Upper lobe of left lung (tissue), 6 donors: ENCODE data around the gene EVI5L. TPM values are rescaled to one million over a fixed set of nuclear protein-coding genes. Genes with fewer than 3 reads are reported as not detected.

Experiments
- ATAC-seq, 2 donors: fragments of 200-7000 bp; cut with Tn5 transposase; one replicate each; pipeline ENCODE4 v1.9.1; 2022; ENCODE audit warnings: mild to moderate bottlenecking in 2 of 2, moderate library complexity in 2 of 2; ENCODE audit not compliant: low FRiP score in 2 of 2
- DNase-seq, 2 donors: peaks; one replicate each; pipeline ENCODE4 v3.0.0-alpha.2; 2019 to 2020
- H3K27ac ChIP-seq, 4 donors: fragments of 200-600 bp; sonication (generic); one replicate each; pipeline ENCODE4 v1.5.1; 2016 to 2019
- H3K27me3 ChIP-seq, 4 donors: fragments of 200-600 bp; sonication (generic); one replicate each; pipeline ENCODE4 v1.5.1; 2017 to 2019
- H3K36me3 ChIP-seq, 4 donors: fragments of 200-600 bp; sonication (generic); one replicate each; pipeline ENCODE4 v1.5.1; 2016 to 2019
- H3K4me1 ChIP-seq, 4 donors: fragments of 200-600 bp; sonication (generic); one replicate each; pipeline ENCODE4 v1.5.1; 2018 to 2019
- H3K4me3 ChIP-seq, 4 donors: fragments of 200-600 bp; sonication (generic); one replicate each; pipeline ENCODE4 v1.5.1; 2017 to 2019; ENCODE audit warnings: mild to moderate bottlenecking in 2 of 4, moderate library complexity in 1 of 4
- H3K9me3 ChIP-seq, 4 donors: fragments of 200-600 bp; sonication (generic); one replicate each; pipeline ENCODE4 v1.5.1; 2018 to 2019
- EP300 ChIP-seq, 4 donors: sonication (generic); formaldehyde crosslinking; IDR thresholded peaks; one replicate each; pipeline ENCODE4 v1.5.1; 2017; ENCODE audit warnings: antibody characterized with exemption in 4 of 4, control low read depth in 2 of 4
- POLR2A ChIP-seq, 4 donors: fragments of 450-650 bp; IDR thresholded peaks; one replicate each; pipeline ENCODE4 v1.5.1; 2016 to 2017; ENCODE audit warnings: antibody characterized with exemption in 4 of 4, mild to moderate bottlenecking in 2 of 4
- POLR2AphosphoS5 ChIP-seq, 2 donors: sonication (generic); formaldehyde crosslinking; IDR thresholded peaks; one replicate each; pipeline ENCODE4 v1.5.1; 2017; ENCODE audit warnings: antibody characterized with exemption in 2 of 2
- WGBS, 2 donors: methylation state at CpG; one replicate each; pipeline ENCODE4 v1.1.5; 2017 to 2018; 5-methylcytosine and 5-hydroxymethylcytosine counted together
- total RNA-seq, 6 donors: library from RNA; depleted of rRNA in 4 of 6; stranded (reverse); fragments of >200 nt in 4 of 6; gene quantifications; one replicate each; pipeline versions ENCODE4 v1.1.0 to v1.2.1, GENCODE V29; 2016 to 2021
- TF ChIP-seq, protein P1 (sequence below), 6 experiments: fragments of 450-650 bp in 4 of 6; fragments of 200-600 bp in 2 of 6; sonication (generic) in 2 of 6; IDR thresholded peaks; one replicate each; pipeline ENCODE4 v1.5.1; 2016 to 2019; ENCODE audit warnings: antibody characterized with exemption in 6 of 6
- donor health status: DM: no; HTN: no; CAD: no; lungs with moderate emphysema.
- donor health status: DM: no; HTN: yes; CAD: no; lungs with severe emphysema.

EVI5L gene
- total RNA-seq, 6 donors from 2014 or later, result 12.0 to 24.1 (median 15.6) TPM

DNA sequence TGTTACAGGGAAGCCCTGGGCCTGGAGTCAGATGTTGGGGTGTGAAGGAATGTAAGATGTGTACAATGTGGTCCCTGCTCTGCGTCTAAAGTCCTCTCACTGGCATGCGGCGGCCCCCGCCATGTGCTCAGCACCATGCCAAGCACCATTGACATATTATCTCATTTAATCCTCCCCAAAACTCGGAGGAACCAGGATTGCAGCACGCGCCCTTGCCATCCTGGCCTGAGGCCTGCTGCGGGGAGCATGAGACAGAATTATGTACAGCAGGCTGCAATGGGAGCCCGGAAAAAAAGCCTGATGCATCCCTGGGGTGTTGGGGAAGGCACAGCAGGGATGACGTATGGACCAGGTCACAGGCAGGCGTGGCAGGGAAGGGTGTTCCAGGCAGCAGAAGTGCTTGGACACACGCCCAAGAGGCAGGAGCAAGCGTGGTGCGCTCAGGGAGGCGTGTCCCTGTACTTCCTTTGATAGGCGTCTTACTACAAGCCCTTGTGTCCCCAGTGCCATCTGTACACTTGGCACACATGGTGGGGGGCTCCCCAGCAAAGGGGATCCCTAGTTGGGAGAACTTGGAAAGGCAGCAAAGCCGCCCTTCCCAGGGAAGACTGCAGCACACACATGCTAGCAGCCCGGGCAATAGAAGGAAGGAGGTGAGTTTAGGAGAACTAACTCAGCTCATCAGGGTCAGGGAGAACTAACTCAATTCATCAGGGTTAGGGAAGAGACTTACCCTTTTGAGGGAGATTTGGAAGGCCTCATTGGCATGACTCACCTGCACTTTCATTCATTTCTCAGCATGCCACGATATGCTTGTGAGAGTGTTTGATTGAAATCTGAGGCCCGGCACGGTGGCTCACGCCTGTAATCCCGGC, 3.4 kb downstream of the EVI5L start:
- ATAC-seq (peak; percentile 35 to 50), DNase-seq (peak; percentile 76 to 92)
- Histone ChIP-seq H3K27ac (peak overlapping the region in 2 of 4 donors; percentile 34 to 73), H3K4me3 (no peak overlapping the region), H3K4me1 (peaks cover 24 to 42% (median 33%) of the 10 kb centered on the region in 4 donors), H3K27me3 (no peaks in the 10 kb centered on the region), H3K36me3 (no peaks in the 10 kb centered on the region), H3K9me3 (no peaks in the 10 kb centered on the region)
- TF ChIP-seq, protein P1, sequence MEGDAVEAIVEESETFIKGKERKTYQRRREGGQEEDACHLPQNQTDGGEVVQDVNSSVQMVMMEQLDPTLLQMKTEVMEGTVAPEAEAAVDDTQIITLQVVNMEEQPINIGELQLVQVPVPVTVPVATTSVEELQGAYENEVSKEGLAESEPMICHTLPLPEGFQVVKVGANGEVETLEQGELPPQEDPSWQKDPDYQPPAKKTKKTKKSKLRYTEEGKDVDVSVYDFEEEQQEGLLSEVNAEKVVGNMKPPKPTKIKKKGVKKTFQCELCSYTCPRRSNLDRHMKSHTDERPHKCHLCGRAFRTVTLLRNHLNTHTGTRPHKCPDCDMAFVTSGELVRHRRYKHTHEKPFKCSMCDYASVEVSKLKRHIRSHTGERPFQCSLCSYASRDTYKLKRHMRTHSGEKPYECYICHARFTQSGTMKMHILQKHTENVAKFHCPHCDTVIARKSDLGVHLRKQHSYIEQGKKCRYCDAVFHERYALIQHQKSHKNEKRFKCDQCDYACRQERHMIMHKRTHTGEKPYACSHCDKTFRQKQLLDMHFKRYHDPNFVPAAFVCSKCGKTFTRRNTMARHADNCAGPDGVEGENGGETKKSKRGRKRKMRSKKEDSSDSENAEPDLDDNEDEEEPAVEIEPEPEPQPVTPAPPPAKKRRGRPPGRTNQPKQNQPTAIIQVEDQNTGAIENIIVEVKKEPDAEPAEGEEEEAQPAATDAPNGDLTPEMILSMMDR (IDR thresholded peaks at IDR 0.05), result no peak
- peak in 1 of 2 donors; percentile 13 for TF ChIP-seq POLR2AphosphoS5 (IDR thresholded peaks at IDR 0.05)
- WGBS, 2 donors, result 63 to 71% methylated on average over 19 to 23 of the region's 23 CpGs

DNA sequence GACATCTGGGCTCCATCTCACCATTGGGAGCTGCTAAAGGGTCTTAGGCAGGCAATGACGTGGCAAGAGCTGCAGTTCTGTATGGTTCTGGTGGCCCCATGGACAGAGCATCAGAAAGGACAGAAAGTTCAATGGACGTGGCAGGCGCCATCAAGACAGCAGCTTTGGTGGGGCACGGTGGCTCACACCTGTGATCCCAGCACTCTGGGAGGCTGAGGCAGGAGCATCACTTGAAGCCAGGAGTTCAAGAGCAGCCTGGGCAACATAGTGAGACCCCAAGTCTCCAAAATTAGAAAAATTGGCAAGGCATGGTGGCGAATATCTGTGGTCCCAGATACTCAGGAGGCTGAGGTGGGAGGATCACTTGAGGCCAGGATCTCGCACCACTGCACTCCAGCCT, 9.5 kb downstream of the EVI5L start:
- Histone ChIP-seq H3K36me3 (no peaks in the 10 kb centered on the region), H3K27me3 (no peaks in the 10 kb centered on the region), H3K4me1 (no peaks in the 10 kb centered on the region), H3K27ac (no peak overlapping the region), H3K9me3 (no peaks in the 10 kb centered on the region), H3K4me3 (no peak overlapping the region)
- WGBS, 2 donors, result 90 to 94% methylated on average over 6 of the region's 6 CpGs
- ATAC-seq, result no peak
- TF ChIP-seq POLR2A (IDR thresholded peaks at IDR 0.05) (no peak), POLR2AphosphoS5 (IDR thresholded peaks at IDR 0.05) (no peak), EP300 (IDR thresholded peaks at IDR 0.05) (no peak)
- TF ChIP-seq, protein P1 (IDR thresholded peaks at IDR 0.05), result no peak
- DNase-seq, result no peak

DNA sequence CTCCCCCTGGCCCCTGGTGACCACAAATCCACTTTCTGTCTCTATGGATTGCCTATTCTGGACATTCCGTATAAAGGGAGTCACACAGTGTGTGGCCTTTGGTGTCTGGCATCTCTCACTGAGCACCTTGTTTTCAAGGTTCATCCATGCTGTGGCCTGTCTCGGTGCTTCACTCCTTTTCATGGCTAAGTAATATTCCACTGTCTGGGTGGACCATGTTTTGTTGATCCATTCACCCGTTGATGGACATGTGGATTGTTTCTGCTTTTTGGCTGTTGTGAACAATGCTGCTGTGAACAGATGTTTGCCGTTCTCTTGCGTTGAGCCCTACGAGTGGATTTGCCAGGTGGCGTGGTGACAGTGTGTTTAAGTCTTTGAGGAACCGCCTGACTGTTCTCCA, 10.6 kb downstream of the EVI5L start:
- no peaks in the 10 kb centered on the region for H3K27me3 ChIP-seq
- ATAC-seq, result no peak
- no peaks in the 10 kb centered on the region for H3K9me3 ChIP-seq
- no peak for DNase-seq
- TF ChIP-seq POLR2A (IDR thresholded peaks at IDR 0.05) (no peak), EP300 (IDR thresholded peaks at IDR 0.05) (no peak), POLR2AphosphoS5 (IDR thresholded peaks at IDR 0.05) (no peak)
- TF ChIP-seq, protein P1 (IDR thresholded peaks at IDR 0.05), result no peak
- 85 to 86% methylated on average over 8 of the region's 8 CpGs for WGBS, 2 donors
- H3K4me3 ChIP-seq, result no peak overlapping the region
- H3K4me1 ChIP-seq, result no peaks in the 10 kb centered on the region
- H3K27ac ChIP-seq, result no peak overlapping the region
- H3K36me3 ChIP-seq, result no peaks in the 10 kb centered on the region

DNA sequence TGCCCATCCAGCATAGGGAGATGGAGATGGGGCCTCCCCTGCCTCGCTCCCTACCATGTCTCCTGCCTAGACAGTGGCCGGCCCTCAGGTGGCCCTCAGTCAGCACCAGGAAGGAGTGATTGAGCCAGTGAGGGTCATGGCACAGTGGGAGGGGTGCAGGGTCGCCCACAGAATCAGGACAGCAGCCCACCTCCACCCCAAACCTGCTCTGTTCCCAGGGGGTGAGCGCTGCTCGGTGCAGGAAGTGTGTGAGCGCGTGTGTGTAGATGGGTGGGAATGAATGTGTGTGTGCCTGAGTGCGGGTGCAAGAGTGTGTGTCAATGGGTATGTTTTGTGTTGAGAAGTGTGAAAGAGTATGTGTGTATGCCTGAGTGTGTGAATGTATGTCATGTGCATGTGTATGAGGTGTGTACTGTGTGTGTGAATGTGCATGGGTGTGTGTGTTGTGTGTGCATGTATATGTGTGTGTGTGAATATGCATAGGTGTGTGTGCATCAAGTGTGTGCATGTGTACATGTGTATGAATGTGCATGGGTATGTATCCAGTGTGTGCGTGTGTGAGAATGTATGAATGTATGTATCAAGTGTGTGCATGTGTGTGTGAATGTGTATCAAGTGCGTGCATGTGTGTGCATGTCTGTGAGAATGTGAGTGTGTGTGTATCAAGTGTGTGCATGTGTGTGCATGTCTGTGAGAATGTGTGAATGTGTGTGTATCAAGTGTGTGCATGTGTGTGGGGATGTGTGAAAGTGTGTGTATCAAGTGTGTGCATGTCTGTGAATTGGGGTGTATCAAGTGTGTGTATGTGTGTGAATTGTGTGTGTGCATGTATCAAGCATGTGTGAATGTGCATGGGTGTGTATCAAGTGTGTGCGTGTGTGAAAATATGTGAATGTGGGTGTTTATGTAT, 12.0 kb downstream of the EVI5L start:
- no peaks in the 10 kb centered on the region for H3K36me3 ChIP-seq
- TF ChIP-seq POLR2A (IDR thresholded peaks at IDR 0.05) (no peak), EP300 (IDR thresholded peaks at IDR 0.05) (no peak), POLR2AphosphoS5 (IDR thresholded peaks at IDR 0.05) (no peak)
- TF ChIP-seq, protein P1 (IDR thresholded peaks at IDR 0.05), result no peak
- WGBS, 2 donors, result 88 to 91% methylated on average over 11 of the region's 11 CpGs
- no peak overlapping the region for H3K27ac ChIP-seq
- peak in 1 of 2 donors; percentile 11 for ATAC-seq
- no peak overlapping the region for H3K4me3 ChIP-seq
- no peak for DNase-seq
- no peaks in the 10 kb centered on the region for H3K27me3 ChIP-seq
- no peaks in the 10 kb centered on the region for H3K9me3 ChIP-seq
- H3K4me1 ChIP-seq, result no peaks in the 10 kb centered on the region
